OCI-LY7 (cell line): Measurements from ENCODE around the gene SURF4. TPM values are rescaled to one million over a fixed set of nuclear protein-coding genes. Genes with fewer than 3 reads are reported as not detected.

Source experiments
- BruUV-seq: library from RNA; stranded (reverse); fragments of 400-500 nt; replicated peaks from 2 replicates; lab custom pipeline; 2021; lab: Mats Ljungman, UMichigan
- CTCF ChIA-PET: fragments of 300-600 bp; sonication (Branson Sonifier 250); formaldehyde crosslinking; loops from one replicate; lab custom pipeline; 2022; ENCODE audit warnings: antibody characterized with exemption; ENCODE audit not compliant: unreplicated experiment; lab: Charles Lee
- POLR2A ChIA-PET: fragments of 300-600 bp; sonication (Branson Sonifier 250); formaldehyde crosslinking; loops from one replicate; lab custom pipeline; 2022; ENCODE audit warnings: antibody characterized with exemption; lab: Charles Lee
- DNase-seq: peaks from one replicate; pipeline ENCODE4 v3.0.0-alpha.2; 2015; ENCODE audit warnings: low spot score
- H2AFZ ChIP-seq: fragments of 200-600 bp; sonication (generic), shearing (Covaris generic); 2 replicates; pipeline ENCODE4 v1.6.1; 2014; ENCODE audit warnings: mild to moderate bottlenecking, antibody characterized with exemption, low read length, moderate library complexity
- H3K27ac ChIP-seq: fragments of 200-600 bp; sonication (generic); 2 replicates; pipeline ENCODE4 v1.5.1; 2014; ENCODE audit warnings: mixed run types, low read depth, mild to moderate bottlenecking, moderate library complexity, low read length, inconsistent platforms; ENCODE audit not compliant: poor library complexity, severe bottlenecking
- H3K36me3 ChIP-seq: fragments of 200-600 bp; sonication (generic); 2 replicates; pipeline ENCODE4 v1.6.1; 2014; ENCODE audit warnings: mild to moderate bottlenecking, antibody characterized with exemption, low read length, moderate library complexity, mixed read lengths; ENCODE audit not compliant: insufficient read depth
- H3K4me1 ChIP-seq: fragments of 200-600 bp; sonication (generic); 2 replicates; pipeline ENCODE4 v1.5.1; 2014; ENCODE audit warnings: mild to moderate bottlenecking, low read length; ENCODE audit not compliant: insufficient read depth, poor library complexity, severe bottlenecking
- H3K4me2 ChIP-seq: fragments of 200-600 bp; sonication (generic); 2 replicates; pipeline ENCODE4 v1.6.1; 2014; ENCODE audit warnings: mild to moderate bottlenecking, low read length
- H3K4me3 ChIP-seq: fragments of 200-600 bp; sonication (generic); 2 replicates; pipeline ENCODE4 v1.5.1; 2014; ENCODE audit warnings: mild to moderate bottlenecking, low read depth, low read length; ENCODE audit not compliant: poor library complexity, severe bottlenecking
- H3K79me2 ChIP-seq: fragments of 200-600 bp; sonication (generic); 2 replicates; pipeline ENCODE4 v1.6.1; 2016; ENCODE audit warnings: low read depth, mild to moderate bottlenecking, low read length, moderate library complexity, mixed read lengths; ENCODE audit not compliant: insufficient read depth
- H3K9me2 ChIP-seq: fragments of 200-600 bp; sonication (generic); 2 replicates; pipeline ENCODE4 v1.6.1; 2016; ENCODE audit warnings: mild to moderate bottlenecking, low read length, mixed read lengths; ENCODE audit not compliant: insufficient read depth
- H3K9me3 ChIP-seq: fragments of 200-600 bp; sonication (generic); 2 replicates; pipeline ENCODE4 v1.6.1; 2014; ENCODE audit warnings: mild to moderate bottlenecking, mixed run types, low read length, mixed read lengths
- H4K20me1 ChIP-seq: fragments of 200-600 bp; sonication (generic); 2 replicates; pipeline ENCODE4 v1.6.1; 2014; ENCODE audit warnings: mild to moderate bottlenecking, antibody characterized with exemption, low read length, moderate library complexity, mixed read lengths; ENCODE audit not compliant: insufficient read depth
- CTCF ChIP-seq: fragments of 200-600 bp; sonication (generic); conservative IDR thresholded peaks from 2 replicates; pipeline ENCODE4 v1.5.1; 2014; ENCODE audit warnings: mild to moderate bottlenecking, antibody characterized with exemption, low read length, moderate library complexity, mixed read lengths
- EZH2phosphoT487 ChIP-seq: fragments of 200-600 bp; sonication (generic); IDR thresholded peaks from 2 replicates; pipeline ENCODE4 v1.6.1; 2018; ENCODE audit warnings: low read depth, borderline replicate concordance, mild to moderate bottlenecking, mixed run types, antibody characterized with exemption, low read length, moderate library complexity, mixed read lengths
- intact Hi-C: fragments of 100-400 bp; cut with micrococcal nuclease; formaldehyde crosslinking; loops from one replicate; pipeline ENCODE4 v1.10.0; 2022; ENCODE audit not compliant: unreplicated experiment
- total RNA-seq, 2 experiments: library from RNA; depleted of rRNA in 1 of 2; stranded (reverse); fragments of >200 nt in 1 of 2; shearing (Covaris generic) in 1 of 2; gene quantifications; 2 replicates each; pipeline ENCODE4 v1.2.3, GENCODE V29; 2014 to 2022

The SURF4 gene
- total RNA-seq, 2 experiments from 2014 or later = 75.5 to 92.3 TPM

- no peak for DNase-seq
- Histone ChIP-seq H3K4me3 (no peak overlapping the region), H4K20me1 (no peaks in the 10 kb centered on the region), H3K4me1 (no peaks in the 10 kb centered on the region), H3K9me3 (0 out of 2 replicates have a peak, but pooled peaks cover 7% of the 10 kb centered on the region), H3K36me3 (no peaks in the 10 kb centered on the region), H3K4me2 (no peak overlapping the region), H2AFZ (no peak overlapping the region), H3K9me2 (no peaks in the 10 kb centered on the region), H3K79me2 (no peaks in the 10 kb centered on the region), H3K27ac (no peak overlapping the region)
- ChIA-PET CTCF (no interaction called here), POLR2A (no interaction called here)
- TF ChIP-seq CTCF = no peak
- TF ChIP-seq EZH2phosphoT487 = no peak
- intact Hi-C loops = no loop called here
- no TSS peak for BruUV-seq
Observed at GRCh38 chr9:133382507-133383141, 6.8 kb upstream of the SURF4 start.

DNA sequence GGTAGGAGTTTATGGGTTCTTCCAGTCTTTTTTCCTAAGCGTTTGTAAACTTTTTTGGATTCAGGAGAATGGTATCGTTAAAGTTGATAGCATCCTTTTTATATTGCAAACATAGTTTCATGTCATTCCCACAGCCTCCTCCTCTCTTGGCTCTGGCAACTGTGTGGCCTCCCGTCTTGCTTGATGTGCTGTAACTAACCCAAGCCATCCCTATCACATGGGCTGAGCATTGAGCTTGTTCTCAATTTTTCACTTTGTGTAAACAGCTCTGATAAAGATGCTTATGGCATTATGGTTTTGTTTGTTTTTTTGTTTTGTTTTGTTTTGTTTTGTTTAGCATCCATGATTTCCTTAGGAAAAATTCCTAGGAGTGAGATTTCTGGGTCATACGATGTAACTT, 4.9 kb upstream of the SURF4 start:
- Histone ChIP-seq H4K20me1 (no peaks in the 10 kb centered on the region), H3K9me3 (0 out of 2 replicates have a peak, but pooled peaks cover 7% of the 10 kb centered on the region), H2AFZ (no peak overlapping the region), H3K4me3 (no peak overlapping the region), H3K4me2 (no peak overlapping the region), H3K79me2 (peaks cover under 1% of the 10 kb centered on the region; the same call in 1 of the 2 replicates), H3K9me2 (no peaks in the 10 kb centered on the region), H3K4me1 (peaks cover 7% of the 10 kb centered on the region), H3K36me3 (no peaks in the 10 kb centered on the region), H3K27ac (no peak overlapping the region)
- ChIA-PET POLR2A (interaction anchor here (0.6 to 0.7 kb wide), 2 partner anchors 24 to 106 kb away, joined by 3 to 10 read pairs; no protein-coding TSS in a partner anchor), CTCF (no interaction called here)
- no peak for DNase-seq
- BruUV-seq = no TSS peak
- intact Hi-C loops = no loop called here
- TF ChIP-seq CTCF (no peak), EZH2phosphoT487 (no peak)
